Stimulated activated naive B cell treated with anti-CD40 and anti-IgM and Interleukin-4, amounts not matched to agents 10 μg/mL and 1 μg/mL and 100 μg/mL, for 72 hours (primary cell): ENCODE measurements around the gene ADGRF1.

ENCODE experiments used
- ATAC-seq, 2 donors: fragments of 150-1000 bp; cut with Tn5 transposase; replicated peaks; 2 replicates each; pipeline ENCODE4 v1.10.0; 2021; ENCODE audit warnings: moderate library complexity in 1 of 2
- DNase-seq: peaks from one replicate; pipeline ENCODE4 v3.0.0; 2021
- H3K27ac Mint-ChIP-seq: one replicate; pipeline ENCODE4 v1.8.0; 2022; ENCODE audit warnings: mild to moderate bottlenecking, mixed read lengths
- H3K27me3 Mint-ChIP-seq, 2 donors: one replicate each; pipeline ENCODE4 v1.8.0; 2022; ENCODE audit warnings: mixed read lengths in 2 of 2
- H3K36me3 Mint-ChIP-seq, 2 donors: one replicate each; pipeline ENCODE4 v1.8.0; 2022; ENCODE audit warnings: mixed read lengths in 2 of 2, mild to moderate bottlenecking in 1 of 2
- H3K4me1 Mint-ChIP-seq, 2 donors: one replicate each; pipeline ENCODE4 v1.8.0; 2022; ENCODE audit warnings: mixed read lengths in 2 of 2, mild to moderate bottlenecking in 1 of 2
- H3K4me3 Mint-ChIP-seq, 2 donors: one replicate each; pipeline ENCODE4 v1.8.0; 2022; ENCODE audit warnings: mild to moderate bottlenecking in 2 of 2, mixed read lengths in 2 of 2, moderate library complexity in 1 of 2
- H3K9me3 Mint-ChIP-seq, 2 donors: one replicate each; pipeline ENCODE4 v1.8.0; 2022; ENCODE audit warnings: mixed read lengths in 2 of 2, mild to moderate bottlenecking in 1 of 2

ADGRF1 gene

DNA sequence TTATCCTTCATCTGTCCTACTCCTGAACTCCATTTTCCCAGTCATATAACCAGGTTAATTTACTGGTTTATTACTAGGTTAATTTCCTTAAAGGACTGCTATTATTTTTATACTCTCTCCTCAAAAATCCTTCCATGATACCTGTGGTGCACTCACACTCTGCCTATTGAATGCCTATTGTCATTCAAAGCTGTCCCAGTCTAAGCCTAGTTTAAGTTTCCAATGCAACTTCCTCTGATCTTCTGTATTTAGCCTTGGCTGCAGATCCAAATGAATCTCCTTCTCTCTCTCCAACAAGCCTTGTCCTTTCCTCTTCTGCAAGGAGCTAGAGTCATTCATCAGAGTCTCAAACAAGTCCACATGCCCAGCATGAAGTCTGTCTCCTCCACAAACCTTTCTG, 79.1 kb downstream of the ADGRF1 start:
- H3K27ac Mint-ChIP-seq: no peak overlapping the region
- no peak for DNase-seq
- H3K36me3 Mint-ChIP-seq: no peaks in the 10 kb centered on the region

GRCh38 chr6:46961711-46962110, 80.4 kb downstream of the ADGRF1 start:
- no peaks in the 10 kb centered on the region for H3K36me3 Mint-ChIP-seq
- DNase-seq: no peak
- H3K27ac Mint-ChIP-seq: no peak overlapping the region
- no peaks in the 10 kb centered on the region for H3K9me3 Mint-ChIP-seq
- no peak for ATAC-seq
- no peak overlapping the region for H3K4me3 Mint-ChIP-seq
- H3K4me1 Mint-ChIP-seq: no peaks in the 10 kb centered on the region
- peaks cover 5 to 6% of the 10 kb centered on the region in 2 donors for H3K27me3 Mint-ChIP-seq

More for the DNA sequence above, 79.1 kb downstream of the ADGRF1 start:
- no peaks in the 10 kb centered on the region for H3K4me1 Mint-ChIP-seq
- peaks cover 4 to 5% of the 10 kb centered on the region in 2 donors for H3K27me3 Mint-ChIP-seq
- no peaks in the 10 kb centered on the region for H3K9me3 Mint-ChIP-seq
- no peak for ATAC-seq
- no peak overlapping the region for H3K4me3 Mint-ChIP-seq

DNA sequence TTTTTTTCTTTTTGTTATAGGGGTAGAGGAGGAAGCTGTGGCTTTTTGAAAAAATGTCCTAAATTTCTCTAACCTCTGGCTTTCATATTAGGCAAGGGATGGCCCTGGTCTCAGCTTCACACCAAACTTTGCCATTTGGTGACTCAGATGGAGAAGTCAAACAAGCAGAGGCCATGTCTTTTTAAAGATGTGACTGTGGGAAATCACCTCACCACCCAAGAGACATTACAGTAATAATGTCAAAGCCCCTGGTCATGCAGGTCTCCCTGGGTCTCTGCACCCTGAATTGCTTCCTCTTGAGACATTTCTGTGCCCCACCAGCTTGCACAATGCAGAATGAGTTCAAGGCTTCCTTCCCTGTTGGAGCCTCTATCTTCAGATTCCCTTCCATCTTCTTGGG, 80.9 kb downstream of the ADGRF1 start:
- Mint-ChIP-seq H3K4me1 (no peaks in the 10 kb centered on the region), H3K9me3 (no peaks in the 10 kb centered on the region), H3K27me3 (peaks cover 6 to 8% of the 10 kb centered on the region in 2 donors), H3K36me3 (no peaks in the 10 kb centered on the region), H3K4me3 (no peak overlapping the region), H3K27ac (no peak overlapping the region)
- ATAC-seq (peak; percentile 68 to 72), DNase-seq (no peak)

DNA sequence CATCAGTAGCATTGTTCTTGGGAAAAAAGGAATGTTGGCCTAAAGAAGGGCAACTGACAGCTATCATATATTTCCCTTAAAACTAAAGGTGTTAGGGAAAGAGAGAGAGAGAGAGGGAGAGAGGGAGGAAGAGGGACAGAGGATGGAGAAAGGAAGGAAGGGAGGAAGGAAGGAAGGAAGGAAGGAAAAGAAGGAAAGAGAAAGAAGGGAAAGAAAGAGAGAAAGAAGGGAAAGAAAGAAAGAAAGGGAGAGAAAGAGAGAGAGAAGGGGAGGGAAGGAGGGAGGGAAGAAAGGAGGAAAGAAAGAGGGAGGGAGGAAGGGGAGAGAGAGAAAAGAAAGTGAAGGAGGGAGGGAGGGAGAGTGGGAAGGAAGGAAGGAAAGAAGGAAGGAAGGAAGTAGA, 82.7 kb downstream of the ADGRF1 start:
- peaks cover 11 to 13% of the 10 kb centered on the region in 2 donors for H3K27me3 Mint-ChIP-seq
- ATAC-seq: no peak
- no peak overlapping the region for H3K27ac Mint-ChIP-seq
- no peaks in the 10 kb centered on the region for H3K9me3 Mint-ChIP-seq
- DNase-seq: no peak
- H3K4me3 Mint-ChIP-seq: no peak overlapping the region
- no peaks in the 10 kb centered on the region for H3K4me1 Mint-ChIP-seq
- H3K36me3 Mint-ChIP-seq: no peaks in the 10 kb centered on the region

- no peaks in the 10 kb centered on the region for H3K4me1 Mint-ChIP-seq
- H3K36me3 Mint-ChIP-seq: no peaks in the 10 kb centered on the region
- no peak overlapping the region for H3K27ac Mint-ChIP-seq
- ATAC-seq (no peak), DNase-seq (no peak)
- no peak overlapping the region for H3K4me3 Mint-ChIP-seq
- peaks cover 11 to 13% of the 10 kb centered on the region in 2 donors for H3K27me3 Mint-ChIP-seq
- H3K9me3 Mint-ChIP-seq: no peaks in the 10 kb centered on the region
These were observed 85.7 kb downstream of the ADGRF1 start for GRCh38 chr6:46956409-46956808.

DNA sequence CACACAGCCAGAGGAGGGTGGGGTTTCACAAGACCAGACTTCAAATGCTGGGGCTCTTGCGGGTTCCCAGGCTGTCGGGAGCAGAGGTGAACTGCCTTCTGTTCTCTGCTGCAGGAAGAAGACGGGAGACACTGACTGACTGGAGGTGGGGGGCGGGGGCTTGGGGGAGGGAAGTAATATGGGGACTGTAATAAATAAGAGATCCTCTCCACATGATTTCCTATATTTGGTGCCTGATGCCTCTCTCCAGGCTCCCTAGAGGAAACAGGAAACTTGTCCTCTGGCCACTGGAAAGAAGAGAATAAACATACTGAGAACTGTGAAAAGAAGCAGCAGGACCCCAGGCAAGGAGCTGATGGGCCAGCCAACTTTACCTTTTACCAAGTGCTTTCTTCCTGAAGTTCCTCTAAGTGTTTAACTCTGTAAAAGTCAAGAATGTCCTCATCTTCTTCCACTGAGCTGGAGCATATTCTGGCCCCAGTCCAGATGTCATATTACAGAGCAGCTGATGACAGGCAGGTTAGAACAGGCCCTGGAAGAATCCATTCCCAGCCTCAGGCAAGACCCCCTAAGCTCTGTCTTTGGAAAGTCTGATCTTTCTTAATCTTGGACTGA, 87.2 kb downstream of the ADGRF1 start:
- no peaks in the 10 kb centered on the region for H3K36me3 Mint-ChIP-seq
- DNase-seq (no peak), ATAC-seq (no peak)
- H3K4me3 Mint-ChIP-seq: no peak overlapping the region
- H3K4me1 Mint-ChIP-seq: no peaks in the 10 kb centered on the region
- H3K27ac Mint-ChIP-seq: no peak overlapping the region
- H3K9me3 Mint-ChIP-seq: no peaks in the 10 kb centered on the region
- H3K27me3 Mint-ChIP-seq: peaks cover 11 to 13% of the 10 kb centered on the region in 2 donors

DNA sequence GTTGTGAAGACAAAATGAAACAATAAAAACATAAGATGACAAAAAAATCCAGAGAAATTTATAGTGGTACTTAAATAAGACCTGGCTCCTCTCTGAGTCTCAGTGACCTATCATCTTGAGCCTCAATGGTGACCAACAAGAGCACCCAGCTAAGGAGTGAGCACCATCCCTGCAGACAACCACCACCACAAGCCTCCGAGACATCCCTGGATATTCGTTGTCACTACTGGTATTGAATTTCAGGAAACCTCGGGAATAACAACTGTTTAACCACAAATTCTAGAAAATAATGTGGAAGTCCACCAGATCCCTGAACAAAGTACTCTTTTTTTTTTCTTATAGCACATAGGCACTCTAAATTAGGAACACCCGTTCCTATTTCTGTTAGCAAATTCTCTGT, 88.2 kb downstream of the ADGRF1 start:
- Mint-ChIP-seq H3K27ac (no peak overlapping the region), H3K9me3 (no peaks in the 10 kb centered on the region), H3K36me3 (no peaks in the 10 kb centered on the region), H3K27me3 (peaks cover 5 to 9% of the 10 kb centered on the region in 2 donors), H3K4me1 (no peaks in the 10 kb centered on the region), H3K4me3 (no peak overlapping the region)
- DNase-seq: no peak
- no peak for ATAC-seq

DNA sequence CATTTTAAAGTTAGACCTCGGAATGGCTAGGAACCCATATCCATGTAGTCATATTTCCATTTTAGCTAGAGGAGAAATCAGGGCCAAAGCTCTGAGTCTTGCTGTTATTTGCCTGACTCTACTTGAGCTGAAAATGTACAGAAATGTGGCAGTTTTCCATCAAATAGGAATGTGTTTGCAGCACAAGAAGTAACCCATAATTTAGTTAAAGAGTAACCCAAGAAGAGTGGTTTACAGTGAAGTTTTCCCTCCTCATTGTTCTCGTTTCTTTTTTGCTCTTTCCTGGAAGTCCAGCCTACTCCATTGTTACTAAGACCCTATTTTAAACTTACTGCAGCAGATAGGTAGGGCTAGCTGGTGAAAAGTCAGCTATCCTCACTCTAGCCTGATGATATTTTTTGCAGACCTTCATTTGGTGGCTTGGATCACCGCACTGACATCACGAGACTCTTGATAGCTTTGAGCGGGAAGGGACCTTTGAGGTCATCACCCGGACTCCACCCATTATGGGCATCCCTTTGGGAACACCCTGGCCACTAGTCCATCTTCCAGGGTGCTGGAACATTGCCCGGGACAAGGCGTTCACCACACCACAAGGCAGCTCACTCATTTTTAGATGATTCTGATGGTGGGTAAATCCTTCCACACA, 92.4 kb downstream of the ADGRF1 start:
- H3K4me1 Mint-ChIP-seq: no peaks in the 10 kb centered on the region
- DNase-seq: no peak
- no peak for ATAC-seq
- H3K4me3 Mint-ChIP-seq: no peak overlapping the region
- no peaks in the 10 kb centered on the region for H3K27me3 Mint-ChIP-seq
- no peaks in the 10 kb centered on the region for H3K36me3 Mint-ChIP-seq
- no peak overlapping the region for H3K27ac Mint-ChIP-seq
- no peaks in the 10 kb centered on the region for H3K9me3 Mint-ChIP-seq

- H3K4me3 Mint-ChIP-seq: no peak overlapping the region
- DNase-seq: no peak
- no peak for ATAC-seq
- H3K9me3 Mint-ChIP-seq: no peaks in the 10 kb centered on the region
- H3K27me3 Mint-ChIP-seq: no peaks in the 10 kb centered on the region
- H3K4me1 Mint-ChIP-seq: no peaks in the 10 kb centered on the region
- no peak overlapping the region for H3K27ac Mint-ChIP-seq
- H3K36me3 Mint-ChIP-seq: no peaks in the 10 kb centered on the region
These were observed 93.4 kb downstream of the ADGRF1 start for GRCh38 chr6:46948699-46949098.
